HCT116 (cell line): ENCODE results near the gene ADK. TPM values are rescaled to one million over a fixed set of nuclear protein-coding genes. Genes with fewer than 3 reads are reported as not detected.

Experiments used
- ATAC-seq: fragments of 200-7000 bp; cut with Tn5 transposase; 2 replicates; pipeline ENCODE4 v1.9.1; 2020; ENCODE audit warnings: mild to moderate bottlenecking, moderate library complexity
- BruUV-seq: library from RNA; stranded (reverse); fragments of 400-500 nt; replicated peaks from 2 replicates; lab custom pipeline; 2021; lab: Mats Ljungman, UMichigan
- CTCF ChIA-PET: fragments of 300-600 bp; sonication (Branson Sonifier 250); formaldehyde crosslinking; loops from one replicate; lab custom pipeline; 2021; ENCODE audit warnings: antibody characterized with exemption; lab: Charles Lee
- POLR2A ChIA-PET: fragments of 300-600, 350-600 bp; sonication (Branson Sonifier 250); formaldehyde crosslinking; loops from one replicate; lab custom pipeline; 2021; ENCODE audit warnings: antibody characterized with exemption; lab: Charles Lee
- RAD21 ChIA-PET, 2 experiments: fragments of 300-600 bp; sonication (Branson Sonifier 250); formaldehyde crosslinking; loops; one replicate each; lab custom pipeline; 2023; ENCODE audit warnings: low total read pairs in 2 of 2; ENCODE audit not compliant: uncharacterized antibody in 2 of 2, unreplicated experiment in 2 of 2, low non-redundant PET in 1 of 2; lab: Charles Lee
- DNase-seq: peaks from one replicate; pipeline ENCODE4 v3.0.0-alpha.2; 2010; ENCODE audit warnings: low read depth, low spot score
- H2AFZ ChIP-seq: fragments of 200-600 bp; shearing (Covaris generic), sonication (generic); 2 replicates; pipeline ENCODE4 v1.6.1; 2017; ENCODE audit warnings: low read depth, mixed run types, mixed read lengths, antibody characterized with exemption, low read length; ENCODE audit not compliant: poor library complexity, severe bottlenecking
- H3K27ac ChIP-seq: 2 replicates; pipeline ENCODE4 v1.5.1; 2012; ENCODE audit warnings: low read depth, low read length
- H3K27me3 ChIP-seq: fragments of 200-600 bp; sonication (generic); 2 replicates; pipeline ENCODE4 v1.6.1; 2016; ENCODE audit warnings: mixed run types, low read length, mixed read lengths; ENCODE audit not compliant: insufficient read depth
- H3K36me3 ChIP-seq, 2 experiments: fragments of 200-500 bp in 1 of 2; fragments of 200-600 bp in 1 of 2; sonication (Bioruptor generic) in 1 of 2; sonication (generic) in 1 of 2; 2 replicates each; pipeline versions ENCODE4 v1.5.1 to v1.6.1; 2014 to 2016; ENCODE audit warnings: low read length in 2 of 2, inconsistent platforms in 1 of 2, mixed read lengths in 1 of 2, mixed run types in 1 of 2; ENCODE audit not compliant: insufficient read depth in 2 of 2, control insufficient read depth in 1 of 2
- H3K4me1 ChIP-seq, 2 experiments: fragments of 200-600 bp in 1 of 2; sonication (generic) in 1 of 2; 2 replicates each; pipeline versions ENCODE4 v1.5.1 to v1.6.1; 2012 to 2017; ENCODE audit warnings: low read length in 2 of 2, inconsistent platforms in 1 of 2, mild to moderate bottlenecking in 1 of 2, mixed read lengths in 1 of 2, mixed run types in 1 of 2, moderate library complexity in 1 of 2; ENCODE audit not compliant: insufficient read depth in 2 of 2, control insufficient read depth in 1 of 2
- H3K4me2 ChIP-seq: fragments of 200-600 bp; sonication (generic); 2 replicates; pipeline ENCODE4 v1.6.1; 2017; ENCODE audit warnings: mixed run types, low read length, mixed read lengths
- H3K4me3 ChIP-seq, 2 experiments: fragments of 200-600 bp in 1 of 2; sonication (generic) in 1 of 2; replicated peaks in 1 of 2; 2 replicates each; pipeline ENCODE4 v1.5.1; 2011 to 2016; ENCODE audit warnings: low read length in 2 of 2, control low read depth in 1 of 2, low read depth in 1 of 2, mild to moderate bottlenecking in 1 of 2, mixed read lengths in 1 of 2, mixed run types in 1 of 2
- H3K79me2 ChIP-seq: fragments of 200-600 bp; sonication (generic); 2 replicates; pipeline ENCODE4 v1.6.1; 2017; ENCODE audit warnings: mild to moderate bottlenecking, mixed run types, low read length, moderate library complexity, mixed read lengths; ENCODE audit not compliant: insufficient read depth
- H3K9ac ChIP-seq: fragments of 200-600 bp; sonication (generic); 2 replicates; pipeline ENCODE4 v1.6.1; 2016; ENCODE audit warnings: low read length, mixed read lengths
- H3K9me2 ChIP-seq: fragments of 200-600 bp; sonication (generic), shearing (Covaris generic); 2 replicates; pipeline ENCODE4 v1.6.1; 2017; ENCODE audit warnings: mixed run types, mild to moderate bottlenecking, moderate library complexity; ENCODE audit not compliant: insufficient read depth
- H3K9me3 ChIP-seq, 2 experiments: fragments of 200-500 bp in 1 of 2; fragments of 200-600 bp in 1 of 2; sonication (Bioruptor generic) in 1 of 2; sonication (generic) in 1 of 2; 2 replicates each; pipeline ENCODE4 v1.6.1; 2014 to 2017; ENCODE audit warnings: low read length in 2 of 2, mixed read lengths in 2 of 2, inconsistent platforms in 1 of 2, low read depth in 1 of 2, mild to moderate bottlenecking in 1 of 2, mixed run types in 1 of 2, moderate library complexity in 1 of 2; ENCODE audit not compliant: control insufficient read depth in 1 of 2, insufficient read depth in 1 of 2
- H4K20me1 ChIP-seq: fragments of 200-600 bp; sonication (generic), shearing (Covaris generic); 2 replicates; pipeline ENCODE4 v1.6.1; 2017; ENCODE audit warnings: mixed run types, mild to moderate bottlenecking, moderate library complexity; ENCODE audit not compliant: insufficient read depth
- CBX3 ChIP-seq: IDR thresholded peaks from 2 replicates; pipeline ENCODE4 v1.6.1; 2012; ENCODE audit warnings: low read depth
- CEBPB ChIP-seq: IDR thresholded peaks from 2 replicates; pipeline ENCODE4 v1.6.1; 2012; ENCODE audit warnings: low read depth
- EGR1 ChIP-seq: IDR thresholded peaks from 2 replicates; pipeline ENCODE4 v1.6.1; 2012; ENCODE audit warnings: low read depth
- EZH2 ChIP-seq: fragments of 200-600 bp; sonication (generic); IDR thresholded peaks from 2 replicates; pipeline ENCODE4 v1.6.1; 2017; ENCODE audit warnings: antibody characterized with exemption, mixed run types
- EZH2phosphoT487 ChIP-seq: fragments of 200-600 bp; IDR thresholded peaks from 2 replicates; pipeline ENCODE4 v1.6.1; 2018; ENCODE audit warnings: antibody characterized with exemption, borderline replicate concordance
- JUND ChIP-seq: IDR thresholded peaks from 2 replicates; pipeline ENCODE4 v1.6.1; 2012
- POLR2A ChIP-seq: IDR thresholded peaks from 2 replicates; pipeline ENCODE4 v1.7.0; 2011; ENCODE audit warnings: borderline replicate concordance; ENCODE audit not compliant: insufficient read depth, insufficient read length; ENCODE audit errors: extremely low read depth
- POLR2AphosphoS5 ChIP-seq: IDR thresholded peaks from 2 replicates; pipeline ENCODE4 v1.6.1; 2011; ENCODE audit warnings: mild to moderate bottlenecking, low read depth, low read length, moderate library complexity
- RAD21 ChIP-seq: IDR thresholded peaks from 2 replicates; pipeline ENCODE4 v1.6.1; 2012; ENCODE audit warnings: low read depth, mild to moderate bottlenecking
- SIN3A ChIP-seq: IDR thresholded peaks from 2 replicates; pipeline ENCODE4 v1.6.1; 2012; ENCODE audit warnings: low read depth
- SP1 ChIP-seq: IDR thresholded peaks from 2 replicates; pipeline ENCODE4 v1.6.1; 2012; ENCODE audit warnings: low read depth
- YY1 ChIP-seq: IDR thresholded peaks from 2 replicates; pipeline ENCODE4 v1.6.1; 2011; ENCODE audit warnings: low read length, low read depth, moderate library complexity, mild to moderate bottlenecking; ENCODE audit not compliant: insufficient replicate concordance; ENCODE audit errors: extremely low read depth
- ZNF274 ChIP-seq: fragments of 200-500 bp; sonication (Bioruptor generic); IDR thresholded peaks from 2 replicates; pipeline ENCODE4 v1.6.1; 2014; ENCODE audit warnings: mild to moderate bottlenecking, low read depth, low read length, inconsistent platforms
- intact Hi-C: fragments of 100-400 bp; cut with micrococcal nuclease; formaldehyde crosslinking; loops from 2 replicates; pipeline ENCODE4 v1.10.0; 2022
- total RNA-seq: library from RNA; stranded (reverse); gene quantifications from one replicate; pipeline ENCODE4 v1.2.1, GENCODE V29; 2021; ENCODE audit not compliant: unreplicated experiment
- TF ChIP-seq, protein P1 (sequence below): IDR thresholded peaks from 2 replicates; pipeline ENCODE4 v1.6.1; 2011; ENCODE audit warnings: mild to moderate bottlenecking, low read length, moderate library complexity; ENCODE audit not compliant: insufficient replicate concordance; ENCODE audit errors: extremely low read depth
- TF ChIP-seq, protein P2 (sequence below): IDR thresholded peaks from 2 replicates; pipeline ENCODE4 v1.6.1; 2012
- TF ChIP-seq, protein P3 (sequence below): IDR thresholded peaks from 2 replicates; pipeline ENCODE4 v1.6.1; 2012
- TF ChIP-seq, protein P4 (sequence below), 3 experiments: fragments of 200-600 bp in 1 of 3; sonication (generic) in 1 of 3; IDR thresholded peaks in 2 of 3; conservative IDR thresholded peaks in 1 of 3; 2 replicates each; pipeline ENCODE4 v1.5.1; 2012 to 2017; ENCODE audit warnings: low read depth in 2 of 3, low read length in 2 of 3, antibody characterized with exemption in 1 of 3, borderline replicate concordance in 1 of 3, control low read depth in 1 of 3, mild to moderate bottlenecking in 1 of 3, mixed read lengths in 1 of 3, mixed run types in 1 of 3, moderate library complexity in 1 of 3; ENCODE audit not compliant: insufficient read depth in 1 of 3
- TF ChIP-seq, protein P5 (sequence below): IDR thresholded peaks from 2 replicates; pipeline ENCODE4 v1.6.1; 2012; ENCODE audit warnings: low read depth

ADK gene
- total RNA-seq, 1 experiment from 2014 or later: 55.0 TPM

DNA sequence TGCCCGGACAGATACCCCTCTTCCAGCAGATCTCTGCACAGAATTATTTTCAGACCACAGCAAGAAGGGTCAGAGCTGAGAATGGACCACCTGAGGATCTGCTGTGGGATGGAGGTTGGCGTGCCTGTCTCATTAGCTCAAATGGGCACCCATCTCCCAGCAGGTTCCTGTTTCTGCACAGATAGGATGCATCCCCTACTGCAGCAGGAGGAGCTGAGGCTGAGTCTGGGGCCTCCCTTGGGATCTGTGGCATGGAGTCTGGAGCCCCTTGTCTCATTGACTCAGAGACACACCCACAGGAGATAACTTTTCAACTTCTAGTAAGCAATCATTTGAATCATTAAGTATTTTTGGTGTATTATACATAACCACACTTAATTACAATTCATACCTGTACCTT is 212.7 kb downstream of the ADK start:
- no peak overlapping the region for H3K4me3 ChIP-seq
- H3K79me2 ChIP-seq: no peaks in the 10 kb centered on the region
- H3K4me2 ChIP-seq: no peak overlapping the region
- H3K27ac ChIP-seq: no peak overlapping the region
- no peaks in the 10 kb centered on the region for H3K36me3 ChIP-seq
- CTCF ChIA-PET: no interaction called here
- no peak overlapping the region for H3K9ac ChIP-seq
- ATAC-seq (no peak), DNase-seq (no peak)
- RAD21 ChIA-PET: no interaction called here
- peaks cover 3 to 10% of the 10 kb centered on the region in 2 experiments; a peak in 3 of 4 replicates for H3K4me1 ChIP-seq
- TF ChIP-seq POLR2A (no peak), EZH2phosphoT487 (no peak), ZNF274 (no peak), CEBPB (no peak), CBX3 (no peak), SIN3A (no peak), JUND (no peak), YY1 (no peak), RAD21 (no peak), EGR1 (no peak), SP1 (no peak), POLR2AphosphoS5 (no peak), EZH2 (no peak)
- TF ChIP-seq, protein P1, sequence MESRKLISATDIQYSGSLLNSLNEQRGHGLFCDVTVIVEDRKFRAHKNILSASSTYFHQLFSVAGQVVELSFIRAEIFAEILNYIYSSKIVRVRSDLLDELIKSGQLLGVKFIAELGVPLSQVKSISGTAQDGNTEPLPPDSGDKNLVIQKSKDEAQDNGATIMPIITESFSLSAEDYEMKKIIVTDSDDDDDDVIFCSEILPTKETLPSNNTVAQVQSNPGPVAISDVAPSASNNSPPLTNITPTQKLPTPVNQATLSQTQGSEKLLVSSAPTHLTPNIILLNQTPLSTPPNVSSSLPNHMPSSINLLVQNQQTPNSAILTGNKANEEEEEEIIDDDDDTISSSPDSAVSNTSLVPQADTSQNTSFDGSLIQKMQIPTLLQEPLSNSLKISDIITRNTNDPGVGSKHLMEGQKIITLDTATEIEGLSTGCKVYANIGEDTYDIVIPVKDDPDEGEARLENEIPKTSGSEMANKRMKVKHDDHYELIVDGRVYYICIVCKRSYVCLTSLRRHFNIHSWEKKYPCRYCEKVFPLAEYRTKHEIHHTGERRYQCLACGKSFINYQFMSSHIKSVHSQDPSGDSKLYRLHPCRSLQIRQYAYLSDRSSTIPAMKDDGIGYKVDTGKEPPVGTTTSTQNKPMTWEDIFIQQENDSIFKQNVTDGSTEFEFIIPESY: no peak
- TF ChIP-seq, protein P2, sequence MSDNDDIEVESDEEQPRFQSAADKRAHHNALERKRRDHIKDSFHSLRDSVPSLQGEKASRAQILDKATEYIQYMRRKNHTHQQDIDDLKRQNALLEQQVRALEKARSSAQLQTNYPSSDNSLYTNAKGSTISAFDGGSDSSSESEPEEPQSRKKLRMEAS: no peak
- TF ChIP-seq, protein P3, sequence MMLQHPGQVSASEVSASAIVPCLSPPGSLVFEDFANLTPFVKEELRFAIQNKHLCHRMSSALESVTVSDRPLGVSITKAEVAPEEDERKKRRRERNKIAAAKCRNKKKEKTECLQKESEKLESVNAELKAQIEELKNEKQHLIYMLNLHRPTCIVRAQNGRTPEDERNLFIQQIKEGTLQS: no peak
- TF ChIP-seq, protein P4, sequence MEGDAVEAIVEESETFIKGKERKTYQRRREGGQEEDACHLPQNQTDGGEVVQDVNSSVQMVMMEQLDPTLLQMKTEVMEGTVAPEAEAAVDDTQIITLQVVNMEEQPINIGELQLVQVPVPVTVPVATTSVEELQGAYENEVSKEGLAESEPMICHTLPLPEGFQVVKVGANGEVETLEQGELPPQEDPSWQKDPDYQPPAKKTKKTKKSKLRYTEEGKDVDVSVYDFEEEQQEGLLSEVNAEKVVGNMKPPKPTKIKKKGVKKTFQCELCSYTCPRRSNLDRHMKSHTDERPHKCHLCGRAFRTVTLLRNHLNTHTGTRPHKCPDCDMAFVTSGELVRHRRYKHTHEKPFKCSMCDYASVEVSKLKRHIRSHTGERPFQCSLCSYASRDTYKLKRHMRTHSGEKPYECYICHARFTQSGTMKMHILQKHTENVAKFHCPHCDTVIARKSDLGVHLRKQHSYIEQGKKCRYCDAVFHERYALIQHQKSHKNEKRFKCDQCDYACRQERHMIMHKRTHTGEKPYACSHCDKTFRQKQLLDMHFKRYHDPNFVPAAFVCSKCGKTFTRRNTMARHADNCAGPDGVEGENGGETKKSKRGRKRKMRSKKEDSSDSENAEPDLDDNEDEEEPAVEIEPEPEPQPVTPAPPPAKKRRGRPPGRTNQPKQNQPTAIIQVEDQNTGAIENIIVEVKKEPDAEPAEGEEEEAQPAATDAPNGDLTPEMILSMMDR (IDR thresholded peaks at IDR 0.05 in 2 of 3, conservative IDR thresholded peaks at IDR 0.05 in 1 of 3; ENCODE audit: borderline replicate concordance in 1 of 3, insufficient read depth in 1 of 3, low read depth in 2 of 3, low read length in 2 of 3): no peak
- TF ChIP-seq, protein P5, sequence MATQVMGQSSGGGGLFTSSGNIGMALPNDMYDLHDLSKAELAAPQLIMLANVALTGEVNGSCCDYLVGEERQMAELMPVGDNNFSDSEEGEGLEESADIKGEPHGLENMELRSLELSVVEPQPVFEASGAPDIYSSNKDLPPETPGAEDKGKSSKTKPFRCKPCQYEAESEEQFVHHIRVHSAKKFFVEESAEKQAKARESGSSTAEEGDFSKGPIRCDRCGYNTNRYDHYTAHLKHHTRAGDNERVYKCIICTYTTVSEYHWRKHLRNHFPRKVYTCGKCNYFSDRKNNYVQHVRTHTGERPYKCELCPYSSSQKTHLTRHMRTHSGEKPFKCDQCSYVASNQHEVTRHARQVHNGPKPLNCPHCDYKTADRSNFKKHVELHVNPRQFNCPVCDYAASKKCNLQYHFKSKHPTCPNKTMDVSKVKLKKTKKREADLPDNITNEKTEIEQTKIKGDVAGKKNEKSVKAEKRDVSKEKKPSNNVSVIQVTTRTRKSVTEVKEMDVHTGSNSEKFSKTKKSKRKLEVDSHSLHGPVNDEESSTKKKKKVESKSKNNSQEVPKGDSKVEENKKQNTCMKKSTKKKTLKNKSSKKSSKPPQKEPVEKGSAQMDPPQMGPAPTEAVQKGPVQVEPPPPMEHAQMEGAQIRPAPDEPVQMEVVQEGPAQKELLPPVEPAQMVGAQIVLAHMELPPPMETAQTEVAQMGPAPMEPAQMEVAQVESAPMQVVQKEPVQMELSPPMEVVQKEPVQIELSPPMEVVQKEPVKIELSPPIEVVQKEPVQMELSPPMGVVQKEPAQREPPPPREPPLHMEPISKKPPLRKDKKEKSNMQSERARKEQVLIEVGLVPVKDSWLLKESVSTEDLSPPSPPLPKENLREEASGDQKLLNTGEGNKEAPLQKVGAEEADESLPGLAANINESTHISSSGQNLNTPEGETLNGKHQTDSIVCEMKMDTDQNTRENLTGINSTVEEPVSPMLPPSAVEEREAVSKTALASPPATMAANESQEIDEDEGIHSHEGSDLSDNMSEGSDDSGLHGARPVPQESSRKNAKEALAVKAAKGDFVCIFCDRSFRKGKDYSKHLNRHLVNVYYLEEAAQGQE: no peak
- no peak overlapping the region for H2AFZ ChIP-seq
- POLR2A ChIA-PET: interaction anchor here (0.6 kb wide), 1 partner anchor 462 kb away, joined by 5 read pairs; no protein-coding TSS in a partner anchor
- H4K20me1 ChIP-seq: no peaks in the 10 kb centered on the region
- BruUV-seq: no TSS peak
- no peaks in the 10 kb centered on the region for H3K9me2 ChIP-seq
- H3K27me3 ChIP-seq: no peaks in the 10 kb centered on the region
- intact Hi-C loops: no loop called here
- H3K9me3 ChIP-seq: 0 out of 4 replicates have a peak, but pooled peaks cover 0 to 3% of the 10 kb centered on the region in 2 experiments
